ENCODE measurements around the gene NINL.

DNA sequence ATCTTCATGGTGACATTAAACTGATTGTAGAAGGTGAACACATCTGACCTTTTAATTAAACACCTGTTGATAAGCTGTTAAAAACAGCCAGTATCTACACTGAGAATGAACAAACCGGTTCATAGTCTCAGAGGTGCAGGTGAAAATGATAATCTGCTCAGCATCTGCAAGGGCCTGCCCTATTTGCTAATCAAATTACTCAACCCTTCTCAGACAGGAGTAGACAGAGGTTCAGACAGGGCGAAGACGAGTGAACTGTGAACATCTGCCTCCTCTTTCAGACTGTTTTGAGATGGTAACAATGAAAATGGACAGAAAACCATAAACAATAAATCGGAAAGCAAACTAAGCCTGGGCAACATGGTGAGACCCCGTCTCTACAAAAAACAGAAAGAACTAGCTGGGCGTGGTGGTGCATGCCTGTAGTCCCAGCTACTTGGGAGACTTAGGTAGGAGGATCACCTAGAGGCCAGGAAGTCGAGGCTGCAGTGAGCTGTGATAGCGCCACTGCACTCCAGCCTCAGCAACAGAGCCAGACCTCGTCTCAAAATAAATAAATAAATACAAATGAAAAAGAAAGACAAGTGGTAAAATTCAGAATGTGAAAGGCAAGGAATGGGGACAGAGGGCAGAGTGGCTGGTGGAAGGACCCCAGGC is 55.9 kb downstream of the NINL start:
- TF ChIP-seq, protein P1, sequence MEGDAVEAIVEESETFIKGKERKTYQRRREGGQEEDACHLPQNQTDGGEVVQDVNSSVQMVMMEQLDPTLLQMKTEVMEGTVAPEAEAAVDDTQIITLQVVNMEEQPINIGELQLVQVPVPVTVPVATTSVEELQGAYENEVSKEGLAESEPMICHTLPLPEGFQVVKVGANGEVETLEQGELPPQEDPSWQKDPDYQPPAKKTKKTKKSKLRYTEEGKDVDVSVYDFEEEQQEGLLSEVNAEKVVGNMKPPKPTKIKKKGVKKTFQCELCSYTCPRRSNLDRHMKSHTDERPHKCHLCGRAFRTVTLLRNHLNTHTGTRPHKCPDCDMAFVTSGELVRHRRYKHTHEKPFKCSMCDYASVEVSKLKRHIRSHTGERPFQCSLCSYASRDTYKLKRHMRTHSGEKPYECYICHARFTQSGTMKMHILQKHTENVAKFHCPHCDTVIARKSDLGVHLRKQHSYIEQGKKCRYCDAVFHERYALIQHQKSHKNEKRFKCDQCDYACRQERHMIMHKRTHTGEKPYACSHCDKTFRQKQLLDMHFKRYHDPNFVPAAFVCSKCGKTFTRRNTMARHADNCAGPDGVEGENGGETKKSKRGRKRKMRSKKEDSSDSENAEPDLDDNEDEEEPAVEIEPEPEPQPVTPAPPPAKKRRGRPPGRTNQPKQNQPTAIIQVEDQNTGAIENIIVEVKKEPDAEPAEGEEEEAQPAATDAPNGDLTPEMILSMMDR (IDR thresholded peaks at IDR 0.05; ENCODE audit: low read depth, low read length, missing input control), result no peak
- TF ChIP-seq, protein P2, sequence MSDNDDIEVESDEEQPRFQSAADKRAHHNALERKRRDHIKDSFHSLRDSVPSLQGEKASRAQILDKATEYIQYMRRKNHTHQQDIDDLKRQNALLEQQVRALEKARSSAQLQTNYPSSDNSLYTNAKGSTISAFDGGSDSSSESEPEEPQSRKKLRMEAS (IDR thresholded peaks at IDR 0.05), result no peak
- TF ChIP-seq, protein P3, sequence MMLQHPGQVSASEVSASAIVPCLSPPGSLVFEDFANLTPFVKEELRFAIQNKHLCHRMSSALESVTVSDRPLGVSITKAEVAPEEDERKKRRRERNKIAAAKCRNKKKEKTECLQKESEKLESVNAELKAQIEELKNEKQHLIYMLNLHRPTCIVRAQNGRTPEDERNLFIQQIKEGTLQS (IDR thresholded peaks at IDR 0.05), result no peak
- TF ChIP-seq JUND (IDR thresholded peaks at IDR 0.05) (no peak), RXRA (IDR thresholded peaks at IDR 0.05) (no peak), GABPA (IDR thresholded peaks at IDR 0.05 in 1 of 2, conservative IDR thresholded peaks at IDR 0.05 in 1 of 2) (no peak), EGR1 (IDR thresholded peaks at IDR 0.05; ENCODE audit: low read depth in 2 of 2) (no peak), SP1 (IDR thresholded peaks at IDR 0.05) (no peak), YY1 (IDR thresholded peaks at IDR 0.05) (no peak)

Measured in liver (tissue), 3 donors.